Neural cell (in vitro differentiated cells): ENCODE results near the gene FGF12.

ENCODE experiments used
- CTCF ChIP-seq: fragments of 450-650 bp; IDR thresholded peaks from 2 replicates; pipeline ENCODE4 v1.5.1; 2014; ENCODE audit warnings: antibody characterized with exemption, mild to moderate bottlenecking, moderate library complexity; ENCODE audit not compliant: poor library complexity, severe bottlenecking
- EZH2 ChIP-seq: fragments of 200-600, 300-800 bp; shearing (Covaris generic), sonication (generic); IDR thresholded peaks from 2 replicates; pipeline ENCODE4 v1.6.1; 2014; ENCODE audit warnings: antibody characterized with exemption, low read length, borderline replicate concordance, mild to moderate bottlenecking; ENCODE audit not compliant: insufficient read depth, poor library complexity, severe bottlenecking
- TAF1 ChIP-seq: IDR thresholded peaks from 2 replicates; pipeline ENCODE4 v1.6.1; 2012; ENCODE audit warnings: low read depth

GRCh38 chr3:192262001-192262400 lies 465.3 kb downstream of the FGF12 start:
- no peak for TF ChIP-seq EZH2
- no peak for TF ChIP-seq TAF1
- TF ChIP-seq CTCF: no peak
